Neural progenitor cell (in vitro differentiated cells): Measurements from ENCODE around the gene ATR. TPM values are rescaled to one million over a fixed set of nuclear protein-coding genes. Genes with fewer than 3 reads are reported as not detected.

Source experiments
- DNase-seq: peaks from one replicate; pipeline ENCODE4 v3.0.0-alpha.2; 2016; ENCODE audit warnings: low spot score
- H2AFZ ChIP-seq: fragments of 200-600 bp; sonication (generic); replicated peaks from 2 replicates; pipeline ENCODE4 v1.6.1; 2016; ENCODE audit warnings: antibody characterized with exemption
- H3F3A ChIP-seq: fragments of 200-600 bp; sonication (generic); 2 replicates; pipeline ENCODE4 v1.6.1; 2016; ENCODE audit warnings: antibody characterized with exemption, low read depth
- H3K27ac ChIP-seq: fragments of 200-600 bp; sonication (generic); 2 replicates; pipeline ENCODE4 v1.5.1; 2016; ENCODE audit warnings: mild to moderate bottlenecking
- H3K27me3 ChIP-seq: fragments of 200-600 bp; sonication (generic); 2 replicates; pipeline ENCODE4 v1.6.1; 2016; ENCODE audit warnings: mild to moderate bottlenecking, moderate library complexity
- H3K36me3 ChIP-seq: fragments of 200-600 bp; sonication (generic); 2 replicates; pipeline ENCODE4 v1.5.1; 2016
- H3K4me1 ChIP-seq: fragments of 200-600 bp; sonication (generic); 2 replicates; pipeline ENCODE4 v1.6.1; 2016; ENCODE audit warnings: mixed run types
- H3K4me2 ChIP-seq: fragments of 200-600 bp; sonication (generic); 2 replicates; pipeline ENCODE4 v1.6.1; 2016
- H3K4me3 ChIP-seq: fragments of 200-600 bp; sonication (generic); 2 replicates; pipeline ENCODE4 v1.5.1; 2016
- H3K79me2 ChIP-seq: fragments of 200-600 bp; sonication (generic); 2 replicates; pipeline ENCODE4 v1.6.1; 2016; ENCODE audit warnings: low read depth
- H3K9ac ChIP-seq: fragments of 200-600 bp; sonication (generic); 2 replicates; pipeline ENCODE4 v1.6.1; 2016
- H3K9me3 ChIP-seq: fragments of 200-600 bp; sonication (generic); 2 replicates; pipeline ENCODE4 v1.5.1; 2016; ENCODE audit warnings: low read depth
- H4K20me1 ChIP-seq: fragments of 200-600 bp; sonication (generic); 2 replicates; pipeline ENCODE4 v1.6.1; 2016; ENCODE audit warnings: low read depth
- H3K27ac Mint-ChIP-seq: 3 replicates; pipeline ENCODE4 v1.8.0; 2021; ENCODE audit warnings: mixed read lengths
- H3K27me3 Mint-ChIP-seq: 2 replicates; pipeline ENCODE4 v1.8.0; 2022; ENCODE audit warnings: low read depth, mild to moderate bottlenecking, inconsistent platforms, moderate library complexity, mixed read lengths; ENCODE audit not compliant: insufficient read depth
- H3K36me3 Mint-ChIP-seq: 3 replicates; pipeline ENCODE4 v1.8.0; 2021; ENCODE audit warnings: mixed read lengths
- H3K4me1 Mint-ChIP-seq: 3 replicates; pipeline ENCODE4 v1.8.0; 2021; ENCODE audit warnings: mixed read lengths
- H3K4me3 Mint-ChIP-seq: 3 replicates; pipeline ENCODE4 v1.8.0; 2021; ENCODE audit warnings: mild to moderate bottlenecking, moderate library complexity, mixed read lengths
- H3K9me3 Mint-ChIP-seq: 3 replicates; pipeline ENCODE4 v1.8.0; 2020; ENCODE audit warnings: mixed read lengths
- EZH2 ChIP-seq: fragments of 200-600 bp; sonication (generic); IDR thresholded peaks from 2 replicates; pipeline ENCODE4 v1.6.1; 2017; ENCODE audit warnings: antibody characterized with exemption, mild to moderate bottlenecking, moderate library complexity
- EZH2phosphoT487 ChIP-seq: fragments of 200-600 bp; sonication (generic); IDR thresholded peaks from 2 replicates; pipeline ENCODE4 v1.6.1; 2017; ENCODE audit warnings: antibody characterized with exemption
- total RNA-seq: library from RNA; depleted of rRNA; stranded (reverse); fragments of >200 nt; gene quantifications from 2 replicates; pipeline ENCODE4 v1.2.3, GENCODE V29; 2015; ENCODE audit warnings: low replicate concordance
- TF ChIP-seq, protein P1 (sequence below): fragments of 200-600 bp; sonication (generic); IDR thresholded peaks from 2 replicates; pipeline ENCODE4 v1.5.1; 2017; ENCODE audit warnings: antibody characterized with exemption, mild to moderate bottlenecking

The ATR gene
- total RNA-seq, 1 donor from 2014 or later = 48.4 TPM

DNA sequence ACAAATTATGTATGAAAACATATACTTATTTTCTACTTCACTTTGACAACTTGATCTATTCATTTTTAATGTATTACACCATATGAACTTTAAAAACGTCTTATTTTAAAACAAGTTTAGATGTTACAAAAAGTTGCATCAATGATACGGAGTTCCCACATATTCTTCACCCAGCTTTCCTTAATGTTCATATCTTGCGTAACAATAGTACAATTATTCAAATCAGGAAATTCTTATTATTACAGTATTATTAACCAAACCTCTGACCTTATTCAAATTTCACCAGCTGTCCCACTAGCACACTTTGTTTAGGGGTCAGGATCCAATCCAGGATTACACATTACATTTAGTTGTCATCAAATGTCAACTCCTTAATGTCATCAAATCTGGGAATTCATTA lies 117.8 kb downstream of the ATR start:
- Histone ChIP-seq H3K4me3 (no peak overlapping the region), H3K27ac (no peak overlapping the region), H3K27me3 (no peaks in the 10 kb centered on the region), H2AFZ (no peak overlapping the region), H3K36me3 (peaks cover 3% of the 10 kb centered on the region), H3F3A (peaks cover 4% of the 10 kb centered on the region), H3K9ac (no peak overlapping the region), H3K9me3 (no peaks in the 10 kb centered on the region), H4K20me1 (no peaks in the 10 kb centered on the region), H3K4me1 (no peaks in the 10 kb centered on the region), H3K4me2 (no peak overlapping the region), H3K79me2 (no peaks in the 10 kb centered on the region)
- no peak for DNase-seq
- Mint-ChIP-seq H3K27me3 (no peaks in the 10 kb centered on the region), H3K9me3 (no peaks in the 10 kb centered on the region), H3K4me1 (no peaks in the 10 kb centered on the region), H3K27ac (no peak overlapping the region), H3K36me3 (peaks cover 6% of the 10 kb centered on the region), H3K4me3 (no peak overlapping the region)
- TF ChIP-seq EZH2 (no peak), EZH2phosphoT487 (no peak)
- TF ChIP-seq, protein P1, sequence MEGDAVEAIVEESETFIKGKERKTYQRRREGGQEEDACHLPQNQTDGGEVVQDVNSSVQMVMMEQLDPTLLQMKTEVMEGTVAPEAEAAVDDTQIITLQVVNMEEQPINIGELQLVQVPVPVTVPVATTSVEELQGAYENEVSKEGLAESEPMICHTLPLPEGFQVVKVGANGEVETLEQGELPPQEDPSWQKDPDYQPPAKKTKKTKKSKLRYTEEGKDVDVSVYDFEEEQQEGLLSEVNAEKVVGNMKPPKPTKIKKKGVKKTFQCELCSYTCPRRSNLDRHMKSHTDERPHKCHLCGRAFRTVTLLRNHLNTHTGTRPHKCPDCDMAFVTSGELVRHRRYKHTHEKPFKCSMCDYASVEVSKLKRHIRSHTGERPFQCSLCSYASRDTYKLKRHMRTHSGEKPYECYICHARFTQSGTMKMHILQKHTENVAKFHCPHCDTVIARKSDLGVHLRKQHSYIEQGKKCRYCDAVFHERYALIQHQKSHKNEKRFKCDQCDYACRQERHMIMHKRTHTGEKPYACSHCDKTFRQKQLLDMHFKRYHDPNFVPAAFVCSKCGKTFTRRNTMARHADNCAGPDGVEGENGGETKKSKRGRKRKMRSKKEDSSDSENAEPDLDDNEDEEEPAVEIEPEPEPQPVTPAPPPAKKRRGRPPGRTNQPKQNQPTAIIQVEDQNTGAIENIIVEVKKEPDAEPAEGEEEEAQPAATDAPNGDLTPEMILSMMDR = no peak

- no peaks in the 10 kb centered on the region for H3K9me3 ChIP-seq
- Mint-ChIP-seq H3K9me3 (no peaks in the 10 kb centered on the region), H3K27me3 (no peaks in the 10 kb centered on the region), H3K36me3 (peaks cover 6% of the 10 kb centered on the region), H3K4me3 (no peak overlapping the region), H3K27ac (no peak overlapping the region), H3K4me1 (no peaks in the 10 kb centered on the region)
- no peak overlapping the region for H3K4me3 ChIP-seq
- peaks cover 4% of the 10 kb centered on the region for H3F3A ChIP-seq
- H3K4me1 ChIP-seq = no peaks in the 10 kb centered on the region
- no peaks in the 10 kb centered on the region for H3K27me3 ChIP-seq
- H4K20me1 ChIP-seq = no peaks in the 10 kb centered on the region
- peaks cover 3% of the 10 kb centered on the region for H3K36me3 ChIP-seq
- TF ChIP-seq EZH2 = no peak
- no peak for TF ChIP-seq EZH2phosphoT487
- TF ChIP-seq, protein P1 = no peak
- H3K4me2 ChIP-seq = no peak overlapping the region
- no peak for DNase-seq
- H3K9ac ChIP-seq = no peak overlapping the region
- no peak overlapping the region for H2AFZ ChIP-seq
- H3K79me2 ChIP-seq = no peaks in the 10 kb centered on the region
- H3K27ac ChIP-seq = no peak overlapping the region
Observed at GRCh38 chr3:142459929-142460328, 118.6 kb downstream of the ATR start.

DNA sequence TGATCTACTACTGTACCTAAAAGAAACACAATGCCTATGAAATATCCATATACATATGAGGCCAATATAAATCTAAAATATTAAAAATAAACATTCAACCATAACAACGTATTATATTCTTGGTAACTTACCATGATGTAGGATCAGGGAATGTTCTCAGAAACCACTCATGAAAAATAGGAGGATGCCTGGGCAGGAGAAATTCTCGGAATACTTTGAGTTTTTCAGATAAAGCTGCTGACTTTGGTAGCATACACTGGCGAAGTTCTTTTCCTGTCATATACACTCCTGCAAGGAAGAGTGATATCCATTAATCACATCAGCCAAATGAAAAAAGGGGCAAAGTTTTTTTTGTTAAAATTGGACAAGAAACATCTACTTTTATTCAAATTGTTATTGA lies 119.4 kb downstream of the ATR start:
- H3K79me2 ChIP-seq = no peaks in the 10 kb centered on the region
- no peak overlapping the region for H3K27ac Mint-ChIP-seq
- no peaks in the 10 kb centered on the region for H3K4me1 ChIP-seq
- no peak overlapping the region for H3K9ac ChIP-seq
- peaks cover 6% of the 10 kb centered on the region for H3K36me3 Mint-ChIP-seq
- no peak overlapping the region for H2AFZ ChIP-seq
- no peaks in the 10 kb centered on the region for H3K9me3 Mint-ChIP-seq
- no peak overlapping the region for H3K4me3 ChIP-seq
- peaks cover 4% of the 10 kb centered on the region for H3F3A ChIP-seq
- TF ChIP-seq EZH2phosphoT487 = no peak
- no peak for TF ChIP-seq EZH2
- no peaks in the 10 kb centered on the region for H3K27me3 ChIP-seq
- H3K9me3 ChIP-seq = no peaks in the 10 kb centered on the region
- no peaks in the 10 kb centered on the region for H4K20me1 ChIP-seq
- no peaks in the 10 kb centered on the region for H3K27me3 Mint-ChIP-seq
- H3K4me3 Mint-ChIP-seq = no peak overlapping the region
- no peaks in the 10 kb centered on the region for H3K4me1 Mint-ChIP-seq
- no peak overlapping the region for H3K4me2 ChIP-seq
- DNase-seq = no peak
- H3K27ac ChIP-seq = no peak overlapping the region
- peaks cover 3% of the 10 kb centered on the region for H3K36me3 ChIP-seq

DNA sequence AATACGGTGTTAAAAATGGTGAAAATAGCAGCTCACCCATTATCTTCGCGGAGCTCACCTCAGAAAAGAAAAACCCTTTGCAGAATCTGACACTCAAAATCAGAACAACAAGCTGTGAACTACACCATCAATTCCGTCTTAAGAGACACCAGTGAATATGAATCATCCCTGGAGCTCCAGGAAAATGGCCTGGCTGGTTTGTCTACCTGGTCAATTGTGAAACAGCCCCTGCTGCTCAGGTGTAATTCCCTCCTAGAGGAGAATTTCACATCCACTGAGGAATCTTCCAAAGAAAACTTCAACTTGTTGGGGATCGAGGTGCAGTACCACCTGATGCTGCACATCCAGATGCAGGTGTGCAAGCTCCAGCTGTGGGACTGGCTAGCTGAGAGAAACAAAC lies 127.7 kb downstream of the ATR start:
- H3K4me2 ChIP-seq = no peak overlapping the region
- H3K36me3 Mint-ChIP-seq = peaks cover 4% of the 10 kb centered on the region
- peaks cover 20% of the 10 kb centered on the region for H3K4me1 Mint-ChIP-seq
- TF ChIP-seq, protein P1 = no peak
- TF ChIP-seq EZH2phosphoT487 = no peak
- TF ChIP-seq EZH2 = no peak
- H3K4me3 ChIP-seq = no peak overlapping the region
- H3K79me2 ChIP-seq = peaks cover 19% of the 10 kb centered on the region
- H3K27ac Mint-ChIP-seq = no peak overlapping the region
- H3K4me1 ChIP-seq = peaks cover 16% of the 10 kb centered on the region
- no peaks in the 10 kb centered on the region for H3K9me3 Mint-ChIP-seq
- no peak overlapping the region for H2AFZ ChIP-seq
- no peak overlapping the region for H3K4me3 Mint-ChIP-seq
- no peak for DNase-seq
- H3K27ac ChIP-seq = no peak overlapping the region
- no peaks in the 10 kb centered on the region for H3K36me3 ChIP-seq
- peaks cover 5% of the 10 kb centered on the region for H3F3A ChIP-seq
- no peaks in the 10 kb centered on the region for H4K20me1 ChIP-seq
- no peaks in the 10 kb centered on the region for H3K27me3 ChIP-seq
- no peak overlapping the region for H3K9ac ChIP-seq
- H3K27me3 Mint-ChIP-seq = no peaks in the 10 kb centered on the region
- no peaks in the 10 kb centered on the region for H3K9me3 ChIP-seq
